A673 (cell line): ENCODE data around the gene CDK11B.

Source experiments
- CTCF ChIP-seq: fragments of 300-800, 200-600 bp; sonication (generic); conservative IDR thresholded peaks from 2 replicates; pipeline ENCODE4 v1.5.1; 2017; ENCODE audit warnings: low read depth, mild to moderate bottlenecking, antibody characterized with exemption, low read length, moderate library complexity, mixed read lengths
- EZH2 ChIP-seq: fragments of 200-600 bp; sonication (generic); IDR thresholded peaks from 2 replicates; pipeline ENCODE4 v1.6.1; 2017; ENCODE audit warnings: borderline replicate concordance, low read depth, mild to moderate bottlenecking, mixed read lengths, antibody characterized with exemption, low read length; ENCODE audit not compliant: poor library complexity, severe bottlenecking

- no peak for TF ChIP-seq CTCF
- TF ChIP-seq EZH2 = no peak
Observed at GRCh38 chr1:1625824-1626206, 33.0 kb downstream of the CDK11B start.
